K562 (cell line): ENCODE measurements around the gene SIRT4. TPM values are rescaled to one million over a fixed set of nuclear protein-coding genes. Genes with fewer than 3 reads are reported as not detected.
A peak's percentile ranks its signal among the peaks of the same experiment; 100 is the strongest.

Experiments used
- ATAC-seq: fragments of 200-7000 bp; cut with Tn5 transposase; 3 replicates; pipeline ENCODE4 v1.9.1; 2020; ENCODE audit warnings: moderate library complexity
- BruUV-seq: library from RNA; stranded (reverse); fragments of 400-500 nt; replicated peaks from 2 replicates; lab custom pipeline; 2021; lab: Mats Ljungman, UMichigan
- CTCF ChIA-PET: fragments of 300-600 bp; formaldehyde crosslinking; extraction: SDS; loops from one replicate; lab custom pipeline; 2021; ENCODE audit warnings: low intra/inter-chr PET ratio; lab: Yijun Ruan, JAX
- POLR2A ChIA-PET: fragments of 300-600, 350-650 bp; sonication (Branson Sonifier 250); formaldehyde crosslinking; extraction: SDS; loops from one replicate; lab custom pipeline; 2021; ENCODE audit warnings: antibody characterized with exemption, inconsistent platforms; lab: Yijun Ruan, JAX
- DNase-seq, 4 experiments: peaks; one replicate each; pipeline versions ENCODE4 v3.0.0 to v3.0.0-alpha.2; 2011 to 2018; ENCODE audit warnings: low spot score in 3 of 4, mixed read lengths in 3 of 4; ENCODE audit errors: extremely low read depth in 1 of 4
- FAIRE-seq: peaks from 2 replicates; lab custom pipeline; 2011; peaks lifted over from hg19 to GRCh38; lab: Jason Lieb, UNC
- H2AFZ ChIP-seq: 2 replicates; pipeline ENCODE4 v1.6.0; 2011; ENCODE audit warnings: low read depth, low read length, control low read depth, inconsistent platforms
- H3K27ac ChIP-seq: fragments of 200-600 bp; 3 replicates; pipeline ENCODE4 v1.8.0; 2011; ENCODE audit warnings: low read depth, mild to moderate bottlenecking, control low read depth, inconsistent platforms, low read length, moderate library complexity, mixed read lengths; ENCODE audit errors: extremely low read depth
- H3K27me3 ChIP-seq, 2 experiments: fragments of 300-600 bp in 1 of 2; 2 replicates in 1 of 2; 3 replicates in 1 of 2; pipeline versions ENCODE4 v1.6.0 to v1.8.0; 2011; ENCODE audit warnings: inconsistent platforms in 2 of 2, low read length in 2 of 2, mild to moderate bottlenecking in 1 of 2, mixed read lengths in 1 of 2, moderate library complexity in 1 of 2; ENCODE audit not compliant: control insufficient read depth in 2 of 2, insufficient read depth in 2 of 2
- H3K36me3 ChIP-seq: fragments of 300-600 bp; 3 replicates; pipeline ENCODE4 v1.8.0; 2011; ENCODE audit warnings: mild to moderate bottlenecking, low read length, inconsistent platforms; ENCODE audit not compliant: control insufficient read depth, insufficient read depth
- H3K4me1 ChIP-seq, 2 experiments: fragments of 200-600 bp in 1 of 2; replicated peaks in 1 of 2; 2 replicates in 1 of 2; 3 replicates in 1 of 2; pipeline versions ENCODE4 v1.5.1 to v1.8.0; 2011; ENCODE audit warnings: inconsistent platforms in 2 of 2, low read length in 2 of 2, mild to moderate bottlenecking in 1 of 2, mixed read lengths in 1 of 2, moderate library complexity in 1 of 2; ENCODE audit not compliant: control insufficient read depth in 2 of 2, insufficient read depth in 2 of 2
- H3K4me2 ChIP-seq: 2 replicates; pipeline ENCODE4 v1.6.1; 2011; ENCODE audit warnings: low read length, control low read depth, inconsistent platforms, mixed read lengths; ENCODE audit not compliant: insufficient read depth
- H3K4me3 ChIP-seq: fragments of 200-600 bp; sonication (generic), shearing (Covaris generic); 2 replicates; pipeline ENCODE4 v1.5.1; 2016; ENCODE audit warnings: control low read depth, inconsistent platforms
- H3K79me2 ChIP-seq: fragments of 200-600 bp; 3 replicates; pipeline ENCODE4 v1.8.0; 2011; ENCODE audit warnings: low read length, inconsistent platforms; ENCODE audit not compliant: control insufficient read depth, insufficient read depth
- H3K9ac ChIP-seq, 2 experiments: 2 replicates each; pipeline versions ENCODE4 v1.6.0 to v1.6.1; 2011; ENCODE audit warnings: low read depth in 2 of 2, low read length in 2 of 2, control low read depth in 1 of 2, inconsistent platforms in 1 of 2, mild to moderate bottlenecking in 1 of 2, mixed read lengths in 1 of 2; ENCODE audit not compliant: insufficient read depth in 1 of 2
- H3K9me1 ChIP-seq: one replicate; pipeline ENCODE4 v1.6.0; 2011; ENCODE audit warnings: inconsistent platforms, mild to moderate bottlenecking, low read length, moderate library complexity; ENCODE audit not compliant: control insufficient read depth, insufficient read depth
- H3K9me3 ChIP-seq: replicated peaks from 2 replicates; pipeline ENCODE4 v1.5.1; 2011; ENCODE audit warnings: low read depth, low read length, inconsistent platforms; ENCODE audit not compliant: control insufficient read depth, insufficient read depth
- H4K20me1 ChIP-seq: replicated peaks from 2 replicates; pipeline ENCODE4 v1.6.1; 2011; ENCODE audit warnings: low read length, inconsistent platforms, mixed read lengths; ENCODE audit not compliant: control insufficient read depth, insufficient read depth
- HNRNPUL1 ChIP-seq: fragments of 200-400 bp; formaldehyde crosslinking; IDR thresholded peaks from 2 replicates; pipeline ENCODE4 v1.6.1; 2017; ENCODE audit warnings: low read length
- PRDM10 ChIP-seq: fragments of 450-650 bp; IDR thresholded peaks from 2 replicates; pipeline ENCODE4 v1.6.1; 2018; ENCODE audit not compliant: partially characterized antibody
- UBTF ChIP-seq, 2 experiments: IDR thresholded peaks; 2 replicates each; pipeline ENCODE4 v1.6.1; 2012; ENCODE audit warnings: improper control_type of control experiment in 2 of 2, low read depth in 2 of 2, low read length in 2 of 2, borderline replicate concordance in 1 of 2
- ZNF431 ChIP-seq: sonication (generic); formaldehyde crosslinking; IDR thresholded peaks from 2 replicates; pipeline ENCODE4 v1.8.0; 2022; ENCODE audit warnings: mild to moderate bottlenecking, missing genetic modification reagents
- WGBS: fragments of 100-300 bp; shearing (Covaris generic); methylation state at CpG from one replicate; pipeline ENCODE4 v1.1.6; 2016; ENCODE audit warnings: low coverage, mixed read lengths; ENCODE audit not compliant: insufficient coverage; ENCODE audit errors: missing lambda C conversion rate; 5-methylcytosine and 5-hydroxymethylcytosine counted together
- in situ Hi-C: fragments of 300-500 bp; cut with MboI; formaldehyde crosslinking; loops from 4 replicates; pipeline ENCODE4 v1.15.0; 2018; ENCODE audit warnings: inconsistent platforms, mixed read lengths
- intact Hi-C: fragments of 100-400 bp; cut with micrococcal nuclease; formaldehyde crosslinking; loops from 2 replicates; pipeline ENCODE4 v1.14.2; 2022
- polyA plus RNA-seq, 8 experiments: library from polyadenylated mRNA; depleted of rRNA in 4 of 8; stranded (reverse) in 5 of 8; unstranded in 3 of 8; fragments of >200 nt; fragmentation: Nextera tagmentation in 2 of 8; fragmentation: Illumina TruSeq in 1 of 8; extraction: Ambion mirVana in 2 of 8; extraction: Trizol in 1 of 8; gene quantifications; 2 replicates each; pipeline versions ENCODE4 v1.2.1 to v1.2.3, GENCODE V29; 2011 to 2014; ENCODE audit warnings: inconsistent platforms in 1 of 8, missing spikeins in 1 of 8
- total RNA-seq, 7 experiments: library from RNA; depleted of rRNA in 6 of 7; stranded (reverse); fragments of >200 nt in 6 of 7; fragmentation: Illumina TruSeq in 2 of 7; extraction: Trizol in 2 of 7; gene quantifications; 2 replicates each; pipeline versions ENCODE4 v1.2.1 to v1.2.3, GENCODE V29; 2011 to 2021; ENCODE audit warnings: low replicate concordance in 1 of 7
- TF ChIP-seq, protein P1 (sequence below): fragments of 250-450 bp; sonication (Bioruptor Pico); IDR thresholded peaks from 2 replicates; pipeline ENCODE4 v1.8.0; 2022; ENCODE audit warnings: moderate library complexity, mild to moderate bottlenecking, inconsistent platforms
- TF ChIP-seq, protein P2 (sequence below): sonication (generic); formaldehyde crosslinking; IDR thresholded peaks from 2 replicates; pipeline ENCODE4 v1.4.0; 2020; ENCODE audit warnings: mild to moderate bottlenecking, missing genetic modification reagents
- TF ChIP-seq, protein P3 (sequence below): fragments of 250-450 bp; sonication (Bioruptor Pico); IDR thresholded peaks from 2 replicates; pipeline ENCODE4 v1.4.0; 2020

Gene SIRT4
- total and polyA plus RNA-seq, 9 of the 15 experiments (the other 6 are each of a cell fraction or from before 2014, with no cell fraction given): 0.86 to 5.2 (median 2.4) TPM

DNA sequence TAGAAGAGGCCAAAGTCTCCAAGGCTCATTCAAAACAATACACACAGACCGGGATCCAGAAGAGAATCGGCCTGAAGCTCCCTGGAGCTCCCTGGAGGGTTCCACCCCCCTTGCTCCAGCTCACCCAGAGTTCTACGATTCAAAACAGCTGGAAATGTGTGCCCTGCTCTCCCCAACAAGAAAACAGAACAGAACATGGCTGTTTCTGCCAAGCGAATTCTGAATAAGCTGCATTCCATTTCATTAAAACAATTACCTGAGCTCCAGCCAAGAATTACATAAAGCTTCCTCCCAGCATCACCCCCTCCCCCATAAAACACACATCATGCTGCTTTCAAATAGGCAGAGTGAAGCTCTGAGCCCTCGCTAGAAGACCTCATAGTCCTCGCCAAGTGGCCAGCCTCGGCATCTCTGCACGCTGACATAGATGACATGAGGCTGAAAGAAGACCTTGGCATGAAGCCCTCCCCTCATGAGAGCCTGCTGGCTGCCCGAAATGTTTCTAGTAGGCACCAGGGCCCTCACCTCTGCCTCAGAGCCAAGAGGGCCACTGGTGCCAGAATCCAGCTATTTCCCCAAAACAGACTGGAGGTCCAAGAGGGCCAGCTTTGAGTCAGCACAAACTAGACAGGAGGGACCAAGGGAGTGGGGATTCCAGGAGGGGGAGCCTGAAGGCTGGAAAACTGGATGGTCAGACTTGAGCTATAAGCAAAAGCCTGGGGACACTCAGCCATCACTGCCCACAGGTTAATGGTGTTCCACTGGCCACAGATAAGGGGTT is 44.9 kb upstream of the SIRT4 start:
- Histone ChIP-seq H3K9me1 (no peaks in the 10 kb centered on the region), H2AFZ (no peak overlapping the region), H3K36me3 (peaks cover 13% of the 10 kb centered on the region; the same call in 1 of the 3 replicates), H3K4me2 (no peak overlapping the region), H3K9ac (peak overlapping the region in 1 of 2 experiments; percentile 68; a peak in 2 of 4 replicates), H3K4me1 (peaks cover 7 to 12% of the 10 kb centered on the region in 2 experiments; a peak in 3 of 5 replicates), H4K20me1 (no peaks in the 10 kb centered on the region; the same call in 1 of the 2 replicates), H3K27ac (no peak overlapping the region), H3K27me3 (no peaks in the 10 kb centered on the region), H3K79me2 (peaks cover 30% of the 10 kb centered on the region; the same call in 2 of the 3 replicates), H3K4me3 (no peak overlapping the region), H3K9me3 (no peaks in the 10 kb centered on the region)
- DNase-seq (no peak), ATAC-seq (no peak), FAIRE-seq (no peak)
- ChIA-PET POLR2A (interaction anchor here (0.6 to 8.5 kb wide), 14 partner anchors 8 to 58 kb away, joined by 3 to 56 read pairs (median 5); partner anchors contain the start of genes PXN, RNU4-1, RNU4-2 and RPLP0), CTCF (no interaction called here)
- in situ Hi-C loops (no loop called here), intact Hi-C loops (no loop called here)
- WGBS: 76% methylated on average over 9 of the region's 9 CpGs
- BruUV-seq: no TSS peak
- no peak for TF ChIP-seq UBTF (IDR thresholded peaks at IDR 0.05; ENCODE audit: borderline replicate concordance in 1 of 2, low read depth in 2 of 2, low read length in 2 of 2)
- no peak for TF ChIP-seq ZNF431 (CRISPR knock-in tag)
- TF ChIP-seq, protein P1, sequence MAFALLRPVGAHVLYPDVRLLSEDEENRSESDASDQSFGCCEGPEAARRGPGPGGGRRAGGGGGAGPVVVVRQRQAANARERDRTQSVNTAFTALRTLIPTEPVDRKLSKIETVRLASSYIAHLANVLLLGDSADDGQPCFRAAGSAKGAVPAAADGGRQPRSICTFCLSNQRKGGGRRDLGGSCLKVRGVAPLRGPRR (CRISPR knock-in tag): no peak
- no peak for TF ChIP-seq HNRNPUL1
- TF ChIP-seq, protein P2, sequence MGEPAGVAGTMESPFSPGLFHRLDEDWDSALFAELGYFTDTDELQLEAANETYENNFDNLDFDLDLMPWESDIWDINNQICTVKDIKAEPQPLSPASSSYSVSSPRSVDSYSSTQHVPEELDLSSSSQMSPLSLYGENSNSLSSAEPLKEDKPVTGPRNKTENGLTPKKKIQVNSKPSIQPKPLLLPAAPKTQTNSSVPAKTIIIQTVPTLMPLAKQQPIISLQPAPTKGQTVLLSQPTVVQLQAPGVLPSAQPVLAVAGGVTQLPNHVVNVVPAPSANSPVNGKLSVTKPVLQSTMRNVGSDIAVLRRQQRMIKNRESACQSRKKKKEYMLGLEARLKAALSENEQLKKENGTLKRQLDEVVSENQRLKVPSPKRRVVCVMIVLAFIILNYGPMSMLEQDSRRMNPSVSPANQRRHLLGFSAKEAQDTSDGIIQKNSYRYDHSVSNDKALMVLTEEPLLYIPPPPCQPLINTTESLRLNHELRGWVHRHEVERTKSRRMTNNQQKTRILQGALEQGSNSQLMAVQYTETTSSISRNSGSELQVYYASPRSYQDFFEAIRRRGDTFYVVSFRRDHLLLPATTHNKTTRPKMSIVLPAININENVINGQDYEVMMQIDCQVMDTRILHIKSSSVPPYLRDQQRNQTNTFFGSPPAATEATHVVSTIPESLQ (CRISPR knock-in tag): no peak
- TF ChIP-seq, protein P3, sequence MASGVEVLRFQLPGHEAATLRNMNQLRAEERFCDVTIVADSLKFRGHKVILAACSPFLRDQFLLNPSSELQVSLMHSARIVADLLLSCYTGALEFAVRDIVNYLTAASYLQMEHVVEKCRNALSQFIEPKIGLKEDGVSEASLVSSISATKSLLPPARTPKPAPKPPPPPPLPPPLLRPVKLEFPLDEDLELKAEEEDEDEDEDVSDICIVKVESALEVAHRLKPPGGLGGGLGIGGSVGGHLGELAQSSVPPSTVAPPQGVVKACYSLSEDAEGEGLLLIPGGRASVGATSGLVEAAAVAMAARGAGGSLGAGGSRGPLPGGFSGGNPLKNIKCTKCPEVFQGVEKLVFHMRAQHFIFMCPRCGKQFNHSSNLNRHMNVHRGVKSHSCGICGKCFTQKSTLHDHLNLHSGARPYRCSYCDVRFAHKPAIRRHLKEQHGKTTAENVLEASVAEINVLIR (CRISPR knock-in tag): no peak
- no peak for TF ChIP-seq PRDM10
